ENCODE data around the gene TTC13.

Gene TTC13

DNA sequence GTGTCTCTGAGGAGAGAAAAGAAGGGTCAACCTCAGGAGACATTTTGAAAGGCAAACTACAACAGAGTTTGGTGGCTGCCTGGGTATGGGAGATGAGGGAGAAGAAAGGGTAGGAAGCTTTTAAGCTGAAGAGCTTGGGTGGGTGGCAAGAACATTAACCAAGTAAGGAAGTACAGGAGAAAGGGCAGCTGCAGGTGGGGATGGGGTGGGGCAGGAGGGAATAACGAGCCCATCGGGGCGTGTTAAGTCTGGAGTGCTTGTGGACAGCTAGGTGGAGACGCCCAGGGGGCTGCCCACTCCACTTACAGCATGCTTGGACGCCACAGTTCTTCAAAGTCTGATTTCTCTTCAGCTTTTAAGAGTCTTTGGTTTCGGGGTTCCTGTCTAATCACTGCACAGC is 42.8 kb downstream of the TTC13 start:
- Histone ChIP-seq H3K27ac (ENCODE audit: insufficient read depth, low read depth, low read length, poor library complexity, severe bottlenecking) (no peak overlapping the region), H3K9me3 (ENCODE audit: control insufficient read depth, low read length) (no peaks in the 10 kb centered on the region), H3K36me3 (ENCODE audit: control insufficient read depth, insufficient read depth, low read length) (no peaks in the 10 kb centered on the region), H3K4me3 (ENCODE audit: insufficient read depth, low read depth, low read length) (no peak overlapping the region), H3K4me1 (ENCODE audit: control insufficient read depth, insufficient read depth, low read length) (no peaks in the 10 kb centered on the region), H3K27me3 (ENCODE audit: control insufficient read depth, insufficient read depth, low read length, poor library complexity, severe bottlenecking) (no peaks in the 10 kb centered on the region)
- WGBS, 2 experiments, result 93 to 95% methylated on average over 6 of the region's 6 CpGs

DNA sequence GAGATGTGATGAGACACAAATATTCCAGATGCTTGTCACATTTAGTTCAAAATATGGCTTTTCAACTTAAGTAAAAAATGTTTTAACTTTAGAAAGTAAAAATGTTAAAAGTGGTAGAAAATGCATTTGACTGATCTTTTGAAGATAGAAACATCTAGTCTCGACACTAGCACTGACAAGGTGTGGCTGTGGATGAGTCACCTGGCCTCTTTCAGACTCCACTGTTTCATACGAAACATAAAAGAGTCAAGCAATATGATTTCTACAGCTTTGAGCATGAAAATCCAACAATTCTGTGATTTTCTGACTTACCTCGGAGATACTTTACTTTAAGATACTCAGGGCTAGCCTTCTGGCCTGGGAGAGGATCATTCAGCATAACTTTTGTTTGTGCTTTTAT is 47.7 kb downstream of the TTC13 start:
- Histone ChIP-seq H3K27me3 (ENCODE audit: control insufficient read depth, insufficient read depth, low read length, poor library complexity, severe bottlenecking) (no peaks in the 10 kb centered on the region), H3K27ac (ENCODE audit: insufficient read depth, low read depth, low read length, poor library complexity, severe bottlenecking) (no peak overlapping the region), H3K9me3 (ENCODE audit: control insufficient read depth, low read length) (no peaks in the 10 kb centered on the region), H3K4me3 (ENCODE audit: insufficient read depth, low read depth, low read length) (no peak overlapping the region), H3K36me3 (ENCODE audit: control insufficient read depth, insufficient read depth, low read length) (peaks cover 7% of the 10 kb centered on the region), H3K4me1 (ENCODE audit: control insufficient read depth, insufficient read depth, low read length) (no peaks in the 10 kb centered on the region)
- 87 to 95% methylated on average over 3 of the region's 3 CpGs for WGBS, 2 experiments

DNA sequence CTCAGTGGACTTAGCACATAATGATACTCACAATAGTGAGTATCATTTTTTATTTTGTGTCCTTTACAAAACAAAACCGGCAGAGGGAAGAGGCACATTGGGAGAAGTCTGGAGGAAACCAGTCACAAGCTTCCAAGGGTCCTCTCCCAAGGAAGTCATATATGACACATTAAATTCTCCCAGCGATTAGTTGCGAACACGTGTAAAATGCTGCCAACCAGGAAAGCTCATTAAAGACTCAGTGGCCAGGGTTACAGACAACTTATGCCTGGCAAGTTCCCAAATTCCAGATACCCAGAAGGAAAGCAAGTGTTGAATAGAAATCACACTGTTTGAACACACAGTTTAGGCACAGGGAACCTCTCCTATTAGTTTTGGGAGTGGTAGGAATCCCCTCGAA is 52.5 kb downstream of the TTC13 start:
- peaks cover 24% of the 10 kb centered on the region for H3K36me3 ChIP-seq (ENCODE audit: control insufficient read depth, insufficient read depth, low read length)
- 75% methylated on average over 5 of the region's 5 CpGs for WGBS, 2 experiments

DNA sequence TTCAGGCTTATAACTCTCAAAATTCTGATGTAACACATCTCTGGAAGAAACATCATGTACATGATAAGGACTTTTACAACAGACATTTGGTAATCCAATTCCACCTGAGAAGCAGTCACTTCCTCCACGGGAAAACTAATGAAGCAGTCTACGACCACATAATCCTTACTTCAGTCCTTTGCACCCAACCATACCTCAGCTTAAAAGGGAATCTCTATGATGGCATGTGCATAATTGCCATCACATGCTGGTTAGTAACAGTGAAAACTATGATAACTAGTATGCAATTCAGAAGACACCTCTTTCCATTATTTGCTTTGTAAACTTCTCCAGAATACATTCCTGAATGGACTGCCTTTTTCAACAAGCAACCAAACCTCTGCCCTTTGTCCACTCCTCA is 53.1 kb downstream of the TTC13 start:
- no peaks in the 10 kb centered on the region for H3K4me1 ChIP-seq (ENCODE audit: control insufficient read depth, insufficient read depth, low read length)
- peaks cover 24% of the 10 kb centered on the region for H3K36me3 ChIP-seq (ENCODE audit: control insufficient read depth, insufficient read depth, low read length)
- no peaks in the 10 kb centered on the region for H3K9me3 ChIP-seq (ENCODE audit: control insufficient read depth, low read length)
- 87 to 94% methylated on average over 2 of the region's 2 CpGs for WGBS, 2 experiments
- H3K27ac ChIP-seq (ENCODE audit: insufficient read depth, low read depth, low read length, poor library complexity, severe bottlenecking), result no peak overlapping the region
- H3K4me3 ChIP-seq (ENCODE audit: insufficient read depth, low read depth, low read length), result no peak overlapping the region
- no peaks in the 10 kb centered on the region for H3K27me3 ChIP-seq (ENCODE audit: control insufficient read depth, insufficient read depth, low read length, poor library complexity, severe bottlenecking)

More for the DNA sequence above, 52.5 kb downstream of the TTC13 start:
- no peaks in the 10 kb centered on the region for H3K9me3 ChIP-seq (ENCODE audit: control insufficient read depth, low read length)
- H3K4me3 ChIP-seq (ENCODE audit: insufficient read depth, low read depth, low read length), result no peak overlapping the region
- H3K27ac ChIP-seq (ENCODE audit: insufficient read depth, low read depth, low read length, poor library complexity, severe bottlenecking), result no peak overlapping the region
- H3K4me1 ChIP-seq (ENCODE audit: control insufficient read depth, insufficient read depth, low read length), result no peaks in the 10 kb centered on the region
- H3K27me3 ChIP-seq (ENCODE audit: control insufficient read depth, insufficient read depth, low read length, poor library complexity, severe bottlenecking), result no peaks in the 10 kb centered on the region

DNA sequence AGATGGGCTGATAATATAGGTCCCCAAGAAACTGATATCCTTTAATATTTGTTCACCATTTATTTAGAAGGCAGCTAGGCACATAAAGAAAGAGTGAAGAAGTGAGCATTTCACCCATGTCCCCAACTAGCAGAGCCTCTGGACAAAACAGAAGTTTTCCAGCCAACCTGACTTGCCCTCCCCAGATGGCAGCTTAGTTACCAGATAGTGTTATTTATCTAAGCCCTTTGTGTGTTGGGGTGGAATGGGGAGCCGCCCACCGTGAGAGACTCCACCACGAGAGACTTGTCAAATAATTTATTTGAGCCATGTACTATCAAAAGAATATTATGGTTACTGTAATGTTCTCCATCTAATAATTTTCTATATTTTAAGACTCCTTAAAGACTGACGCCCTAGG is 55.5 kb downstream of the TTC13 start:
- no peaks in the 10 kb centered on the region for H3K4me1 ChIP-seq (ENCODE audit: control insufficient read depth, insufficient read depth, low read length)
- H3K9me3 ChIP-seq (ENCODE audit: control insufficient read depth, low read length), result no peaks in the 10 kb centered on the region
- 96 to 98% methylated on average over 2 to 4 of the region's 4 CpGs for WGBS, 2 experiments
- peaks cover 22% of the 10 kb centered on the region for H3K36me3 ChIP-seq (ENCODE audit: control insufficient read depth, insufficient read depth, low read length)
- no peak overlapping the region for H3K4me3 ChIP-seq (ENCODE audit: insufficient read depth, low read depth, low read length)
- no peaks in the 10 kb centered on the region for H3K27me3 ChIP-seq (ENCODE audit: control insufficient read depth, insufficient read depth, low read length, poor library complexity, severe bottlenecking)
- H3K27ac ChIP-seq (ENCODE audit: insufficient read depth, low read depth, low read length, poor library complexity, severe bottlenecking), result no peak overlapping the region

DNA sequence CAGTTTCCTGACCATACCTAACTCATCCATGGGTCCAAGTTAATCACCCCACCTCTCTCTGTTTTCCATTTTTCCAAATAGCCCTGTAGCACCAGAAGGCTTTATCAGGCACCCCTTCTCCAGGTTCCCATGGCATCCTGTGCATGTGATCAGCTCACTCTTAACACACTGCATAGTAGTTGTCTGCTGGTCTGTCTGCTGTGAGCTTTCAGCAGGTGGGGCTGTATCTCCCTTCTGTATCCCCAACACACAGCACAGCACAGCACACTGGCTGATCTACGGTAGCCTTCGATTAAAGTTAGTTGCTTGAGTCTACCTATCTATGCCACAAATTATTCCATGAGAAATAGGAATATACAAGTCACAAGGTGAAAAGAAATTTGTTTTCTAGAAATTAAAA is 56.0 kb downstream of the TTC13 start:
- 100% methylated on average over 2 of the region's 2 CpGs; no CpG with 5 or more reads in 1 of the 2 experiments for WGBS, 2 experiments
- Histone ChIP-seq H3K27me3 (ENCODE audit: control insufficient read depth, insufficient read depth, low read length, poor library complexity, severe bottlenecking) (no peaks in the 10 kb centered on the region), H3K36me3 (ENCODE audit: control insufficient read depth, insufficient read depth, low read length) (peaks cover 22% of the 10 kb centered on the region), H3K4me3 (ENCODE audit: insufficient read depth, low read depth, low read length) (no peak overlapping the region), H3K9me3 (ENCODE audit: control insufficient read depth, low read length) (no peaks in the 10 kb centered on the region), H3K4me1 (ENCODE audit: control insufficient read depth, insufficient read depth, low read length) (no peaks in the 10 kb centered on the region), H3K27ac (ENCODE audit: insufficient read depth, low read depth, low read length, poor library complexity, severe bottlenecking) (no peak overlapping the region)

DNA sequence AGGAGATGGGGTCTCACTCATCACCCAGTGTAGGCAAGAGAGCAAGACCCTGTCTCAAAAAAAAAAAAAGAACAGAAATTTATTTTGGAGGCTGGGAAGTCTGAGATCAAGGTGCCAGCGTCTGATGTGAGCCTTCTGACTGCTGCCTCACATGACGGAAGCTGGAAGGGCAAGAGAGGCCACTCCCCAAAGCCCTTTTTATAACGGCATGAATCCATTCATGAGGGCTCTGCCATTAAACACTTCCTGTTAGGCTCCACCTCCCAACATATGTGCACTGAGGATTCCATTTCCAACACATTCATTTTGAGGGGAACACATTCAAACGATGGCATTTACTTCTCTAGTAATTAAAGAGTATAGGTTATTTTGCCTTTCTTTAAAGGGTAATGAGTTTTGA is 59.5 kb downstream of the TTC13 start:
- peaks cover 17% of the 10 kb centered on the region for H3K36me3 ChIP-seq (ENCODE audit: control insufficient read depth, insufficient read depth, low read length)
- 83 to 84% methylated on average over 3 of the region's 4 CpGs for WGBS, 2 experiments
- H3K9me3 ChIP-seq (ENCODE audit: control insufficient read depth, low read length), result no peaks in the 10 kb centered on the region

DNA sequence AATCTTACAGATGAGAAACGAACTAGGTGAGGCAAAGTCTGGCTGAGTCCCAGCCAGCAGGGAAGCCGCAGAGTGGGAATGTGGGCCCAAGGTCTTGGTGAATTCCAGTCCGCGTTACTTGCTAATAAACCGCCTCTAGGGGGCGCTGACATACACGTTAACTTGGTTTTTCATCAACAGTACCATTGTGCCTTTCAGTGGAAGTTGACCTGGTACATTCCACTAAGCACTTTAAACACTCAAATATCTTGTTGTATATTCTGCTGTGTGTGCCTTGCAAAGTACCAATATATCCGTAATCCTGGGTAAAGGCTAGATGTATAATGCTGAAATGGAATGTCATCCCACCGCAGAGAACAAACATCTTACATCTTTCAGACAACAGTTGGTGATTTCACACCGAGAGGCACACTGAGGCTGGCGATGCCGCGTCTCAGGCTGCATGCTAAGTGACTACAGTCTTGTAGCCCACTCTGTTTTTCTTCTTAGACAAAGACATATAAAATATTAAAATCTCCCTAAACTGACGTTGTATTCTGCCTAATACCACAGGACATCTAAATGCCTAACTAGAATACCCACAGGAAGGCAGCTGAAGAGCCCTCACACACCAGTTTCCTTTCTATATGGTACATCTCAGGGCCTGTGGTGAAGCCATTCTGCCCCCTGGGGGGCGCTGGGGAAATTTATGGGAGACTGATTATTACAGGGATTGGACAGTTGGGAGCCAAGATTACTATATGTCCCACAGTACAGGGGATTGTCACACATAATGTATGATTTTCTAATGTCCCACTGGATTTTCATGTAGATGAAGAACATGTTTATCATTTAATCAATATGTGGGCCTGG is 61.2 kb downstream of the TTC13 start:
- no peak overlapping the region for H3K27ac ChIP-seq (ENCODE audit: insufficient read depth, low read depth, low read length, poor library complexity, severe bottlenecking)
- H3K36me3 ChIP-seq (ENCODE audit: control insufficient read depth, insufficient read depth, low read length), result peaks cover 9% of the 10 kb centered on the region
- no peaks in the 10 kb centered on the region for H3K27me3 ChIP-seq (ENCODE audit: control insufficient read depth, insufficient read depth, low read length, poor library complexity, severe bottlenecking)
- no peak overlapping the region for H3K4me3 ChIP-seq (ENCODE audit: insufficient read depth, low read depth, low read length)
- H3K9me3 ChIP-seq (ENCODE audit: control insufficient read depth, low read length), result no peaks in the 10 kb centered on the region
- WGBS, 2 experiments, result 55% methylated on average over 15 of the region's 15 CpGs
- no peaks in the 10 kb centered on the region for H3K4me1 ChIP-seq (ENCODE audit: control insufficient read depth, insufficient read depth, low read length)

More for the DNA sequence above, 59.5 kb downstream of the TTC13 start:
- H3K27ac ChIP-seq (ENCODE audit: insufficient read depth, low read depth, low read length, poor library complexity, severe bottlenecking), result no peak overlapping the region
- no peaks in the 10 kb centered on the region for H3K4me1 ChIP-seq (ENCODE audit: control insufficient read depth, insufficient read depth, low read length)
- H3K4me3 ChIP-seq (ENCODE audit: insufficient read depth, low read depth, low read length), result no peak overlapping the region
- H3K27me3 ChIP-seq (ENCODE audit: control insufficient read depth, insufficient read depth, low read length, poor library complexity, severe bottlenecking), result no peaks in the 10 kb centered on the region

DNA sequence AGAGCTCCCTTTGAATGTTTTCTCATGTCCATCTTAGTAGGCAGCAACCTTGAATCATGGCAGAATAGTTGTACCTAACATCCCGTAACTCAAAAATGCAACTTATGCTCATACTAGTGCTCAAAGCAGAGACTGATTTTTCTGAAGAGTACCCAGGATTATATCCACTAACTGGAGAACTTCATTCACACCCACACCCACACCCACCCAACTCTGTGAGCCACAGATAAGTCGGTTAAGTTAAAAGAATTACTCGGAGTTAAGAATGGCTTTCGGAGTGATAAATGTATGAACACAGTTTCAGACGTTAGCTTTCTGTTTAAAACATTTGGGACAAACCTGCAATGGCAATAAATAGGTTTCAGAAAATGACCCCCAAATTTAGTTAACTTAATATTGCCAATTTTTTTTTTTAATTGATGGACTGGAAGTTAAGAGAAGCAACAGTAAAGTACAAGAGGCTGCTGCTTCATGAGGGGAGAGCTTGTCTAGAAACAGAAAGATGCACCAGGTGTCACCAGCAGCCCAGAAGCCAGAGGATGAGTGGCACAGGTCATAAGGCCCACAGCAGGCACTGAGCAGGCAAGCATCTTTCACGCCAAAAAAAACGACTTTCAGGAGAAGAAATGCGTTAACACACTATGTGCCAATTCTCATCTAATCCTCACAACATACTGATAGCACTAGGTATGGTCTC is 61.9 kb downstream of the TTC13 start:
- no peaks in the 10 kb centered on the region for H3K9me3 ChIP-seq (ENCODE audit: control insufficient read depth, low read length)
- H3K27me3 ChIP-seq (ENCODE audit: control insufficient read depth, insufficient read depth, low read length, poor library complexity, severe bottlenecking), result no peaks in the 10 kb centered on the region
- no peak overlapping the region for H3K27ac ChIP-seq (ENCODE audit: insufficient read depth, low read depth, low read length, poor library complexity, severe bottlenecking)
- H3K4me3 ChIP-seq (ENCODE audit: insufficient read depth, low read depth, low read length), result no peak overlapping the region
- H3K36me3 ChIP-seq (ENCODE audit: control insufficient read depth, insufficient read depth, low read length), result peaks cover 5% of the 10 kb centered on the region
- H3K4me1 ChIP-seq (ENCODE audit: control insufficient read depth, insufficient read depth, low read length), result no peaks in the 10 kb centered on the region
- 92 to 95% methylated on average over 8 of the region's 8 CpGs for WGBS, 2 experiments

DNA sequence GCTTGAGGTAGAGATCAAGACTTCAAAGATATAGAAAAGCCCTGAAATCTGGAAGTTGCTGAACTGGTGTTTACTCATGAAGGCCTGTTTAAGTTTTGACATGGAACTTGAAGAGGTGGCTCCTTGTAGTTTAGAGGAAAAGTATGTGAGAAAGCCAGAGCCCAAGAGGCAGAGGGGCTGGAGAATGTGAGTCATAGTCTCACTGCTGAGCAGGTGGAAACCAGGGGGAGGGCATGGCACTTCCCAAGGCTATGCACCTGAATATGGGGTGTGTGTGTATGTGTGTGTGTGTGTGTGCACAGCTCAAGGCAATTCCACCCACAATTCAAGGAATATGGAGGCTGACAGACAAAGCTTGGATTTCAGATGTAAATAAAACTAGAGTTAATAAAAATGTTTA is 63.6 kb downstream of the TTC13 start:
- H3K4me1 ChIP-seq (ENCODE audit: control insufficient read depth, insufficient read depth, low read length), result no peaks in the 10 kb centered on the region
- H3K27me3 ChIP-seq (ENCODE audit: control insufficient read depth, insufficient read depth, low read length, poor library complexity, severe bottlenecking), result no peaks in the 10 kb centered on the region
- H3K9me3 ChIP-seq (ENCODE audit: control insufficient read depth, low read length), result no peaks in the 10 kb centered on the region
- H3K27ac ChIP-seq (ENCODE audit: insufficient read depth, low read depth, low read length, poor library complexity, severe bottlenecking), result no peak overlapping the region
- peaks cover under 1% of the 10 kb centered on the region for H3K36me3 ChIP-seq (ENCODE audit: control insufficient read depth, insufficient read depth, low read length)
- no peak overlapping the region for H3K4me3 ChIP-seq (ENCODE audit: insufficient read depth, low read depth, low read length)
